HepG2 (cell line): Measurements from ENCODE around the gene PFDN5. TPM values are rescaled to one million over a fixed set of nuclear protein-coding genes. Genes with fewer than 3 reads are reported as not detected.
A peak's percentile ranks its signal among the peaks of the same experiment; 100 is the strongest.

Experiments
- DDIT3 ChIP-seq: sonication (generic); formaldehyde crosslinking; IDR thresholded peaks from 2 replicates; pipeline ENCODE4 v1.4.0; 2020; ENCODE audit warnings: mild to moderate bottlenecking, missing genetic modification reagents
- ELF1 ChIP-seq: sonication (generic); formaldehyde crosslinking; IDR thresholded peaks from 2 replicates; pipeline ENCODE4 v1.4.0; 2020; ENCODE audit warnings: missing genetic modification reagents
- GATAD1 ChIP-seq: IDR thresholded peaks from 2 replicates; pipeline ENCODE4 v1.6.1; 2016; ENCODE audit warnings: missing genetic modification reagents, missing compliant biosample characterization
- HOXD1 ChIP-seq: sonication (generic); formaldehyde crosslinking; IDR thresholded peaks from 2 replicates; pipeline ENCODE4 v1.5.0; 2020; ENCODE audit warnings: missing genetic modification reagents
- MIXL1 ChIP-seq: IDR thresholded peaks from 2 replicates; pipeline ENCODE4 v1.6.1; 2016
- MXD4 ChIP-seq: IDR thresholded peaks from 2 replicates; pipeline ENCODE4 v1.6.1; 2016; ENCODE audit warnings: mild to moderate bottlenecking, missing biosample characterization, missing genetic modification reagents
- POLR2A ChIP-seq, 2 experiments: IDR thresholded peaks; 2 replicates each; pipeline ENCODE4 v1.6.1; 2011; ENCODE audit warnings: low read depth in 2 of 2, low read length in 2 of 2, mild to moderate bottlenecking in 1 of 2, moderate library complexity in 1 of 2; ENCODE audit not compliant: insufficient read depth in 1 of 2
- TBX2 ChIP-seq: sonication (generic); formaldehyde crosslinking; IDR thresholded peaks from 2 replicates; pipeline ENCODE4 v1.5.0; 2020; ENCODE audit warnings: missing genetic modification reagents, mild to moderate bottlenecking, borderline replicate concordance
- UBTF ChIP-seq: sonication (generic); formaldehyde crosslinking; IDR thresholded peaks from 2 replicates; pipeline ENCODE4 v1.4.0; 2020; ENCODE audit warnings: mild to moderate bottlenecking, missing genetic modification reagents
- YEATS2 ChIP-seq: sonication (generic); formaldehyde crosslinking; IDR thresholded peaks from 2 replicates; pipeline ENCODE4 v1.4.0; 2020; ENCODE audit warnings: missing genetic modification reagents, borderline replicate concordance
- ZBTB21 ChIP-seq: sonication (generic); formaldehyde crosslinking; IDR thresholded peaks from 2 replicates; pipeline ENCODE4 v1.4.0; 2020; ENCODE audit warnings: missing genetic modification reagents
- ZNF160 ChIP-seq: sonication (generic); formaldehyde crosslinking; IDR thresholded peaks from 2 replicates; pipeline ENCODE4 v1.8.0; 2022; ENCODE audit warnings: mild to moderate bottlenecking, inconsistent platforms, missing genetic modification reagents
- ZNF430 ChIP-seq: sonication (generic); formaldehyde crosslinking; IDR thresholded peaks from 2 replicates; pipeline ENCODE4 v1.9.0; 2021; ENCODE audit warnings: mild to moderate bottlenecking, missing genetic modification reagents
- polyA plus RNA-seq, 8 experiments: library from polyadenylated mRNA; depleted of rRNA in 3 of 8; stranded (reverse) in 7 of 8; unstranded in 1 of 8; fragments of >200 nt; fragmentation: Illumina TruSeq in 4 of 8; extraction: Trizol in 4 of 8; gene quantifications; 2 replicates each; pipeline versions ENCODE4 v1.2.1 to v1.2.3, GENCODE V29; 2011 to 2016; ENCODE audit warnings: low read depth in 4 of 8, missing spikeins in 1 of 8, mixed read lengths in 1 of 8; ENCODE audit not compliant: insufficient read depth in 1 of 8
- total RNA-seq, 5 experiments: library from RNA; depleted of rRNA; stranded (reverse); fragments of >200 nt; fragmentation: Illumina TruSeq; extraction: Trizol; gene quantifications; 2 replicates each; pipeline ENCODE4 v1.2.3, GENCODE V29; 2016; ENCODE audit warnings: low read depth in 1 of 5
- TF ChIP-seq, protein P1 (sequence below): sonication (generic); formaldehyde crosslinking; IDR thresholded peaks from 2 replicates; pipeline ENCODE4 v1.5.1; 2020; ENCODE audit warnings: mild to moderate bottlenecking, missing genetic modification reagents, moderate library complexity
- TF ChIP-seq, protein P2 (sequence below): sonication (generic); formaldehyde crosslinking; IDR thresholded peaks from 2 replicates; pipeline ENCODE4 v1.4.0; 2020; ENCODE audit warnings: missing genetic modification reagents, mild to moderate bottlenecking, borderline replicate concordance
- TF ChIP-seq, protein P3 (sequence below): sonication (generic); formaldehyde crosslinking; IDR thresholded peaks from 2 replicates; pipeline ENCODE4 v1.5.0; 2020; ENCODE audit warnings: mild to moderate bottlenecking, missing genetic modification reagents, moderate library complexity

PFDN5 gene
- total and polyA plus RNA-seq, 2 of the 13 experiments (the other 11 are each of a cell fraction or from before 2014, with no cell fraction given) = 449 to 462 TPM

DNA sequence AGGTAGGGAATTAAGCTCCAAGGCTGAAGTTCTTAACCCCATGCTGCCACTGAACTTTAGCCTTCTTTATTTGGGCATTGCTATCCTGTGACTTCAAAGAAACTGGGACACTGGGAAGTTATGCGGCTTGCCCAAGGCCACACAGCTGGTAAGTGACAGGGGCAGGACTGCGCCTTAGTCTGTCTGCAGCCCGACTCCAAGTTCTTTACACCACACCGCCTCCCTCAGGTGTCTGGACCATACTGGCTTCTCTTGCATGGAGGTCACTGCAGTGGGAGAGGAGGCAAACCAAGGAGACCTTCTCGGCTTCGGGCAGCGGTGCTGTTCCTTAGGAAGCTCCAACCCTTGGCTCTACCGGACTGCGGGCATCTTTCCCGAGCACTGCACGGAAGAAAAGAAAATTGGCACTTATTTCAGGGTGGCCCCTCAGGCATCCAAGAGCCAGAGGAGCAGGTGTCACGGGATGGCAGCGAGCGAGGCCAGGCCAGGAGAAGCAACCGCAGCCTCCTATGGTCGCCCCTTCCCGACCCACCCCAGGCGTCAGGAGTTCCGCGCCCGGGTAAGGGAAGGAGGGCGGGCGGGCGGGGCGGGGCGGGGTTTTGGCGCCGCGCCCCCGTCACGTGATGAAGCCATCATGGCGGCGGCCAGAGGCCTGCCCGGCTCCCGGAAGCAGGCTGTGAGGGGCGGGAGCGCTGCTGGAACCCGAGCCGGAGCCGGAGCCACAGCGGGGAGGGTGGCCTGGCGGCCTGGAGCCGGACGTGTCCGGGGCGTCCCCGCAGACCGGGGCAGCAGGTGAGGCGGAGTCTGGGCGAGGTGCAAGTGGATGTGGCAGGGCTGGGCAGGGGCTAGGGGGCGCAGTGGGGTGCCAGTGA is 43.6 kb upstream of the PFDN5 start (continued):
- no peak for TF ChIP-seq DDIT3 (CRISPR knock-in tag)
- TF ChIP-seq HOXD1 = peak; percentile 21; the same call in 1 of the 2 replicates
- peak; percentile 88 for TF ChIP-seq ELF1 (CRISPR knock-in tag)
- TF ChIP-seq POLR2A (IDR thresholded peaks at IDR 0.05; ENCODE audit: insufficient read depth in 1 of 2, low read depth in 2 of 2, low read length in 2 of 2) = peak; percentile 70 to 75
- 0 out of 2 replicates have a peak, but pooled peaks have one; percentile 10 for TF ChIP-seq MIXL1 (CRISPR knock-in tag)
- TF ChIP-seq, protein P1, sequence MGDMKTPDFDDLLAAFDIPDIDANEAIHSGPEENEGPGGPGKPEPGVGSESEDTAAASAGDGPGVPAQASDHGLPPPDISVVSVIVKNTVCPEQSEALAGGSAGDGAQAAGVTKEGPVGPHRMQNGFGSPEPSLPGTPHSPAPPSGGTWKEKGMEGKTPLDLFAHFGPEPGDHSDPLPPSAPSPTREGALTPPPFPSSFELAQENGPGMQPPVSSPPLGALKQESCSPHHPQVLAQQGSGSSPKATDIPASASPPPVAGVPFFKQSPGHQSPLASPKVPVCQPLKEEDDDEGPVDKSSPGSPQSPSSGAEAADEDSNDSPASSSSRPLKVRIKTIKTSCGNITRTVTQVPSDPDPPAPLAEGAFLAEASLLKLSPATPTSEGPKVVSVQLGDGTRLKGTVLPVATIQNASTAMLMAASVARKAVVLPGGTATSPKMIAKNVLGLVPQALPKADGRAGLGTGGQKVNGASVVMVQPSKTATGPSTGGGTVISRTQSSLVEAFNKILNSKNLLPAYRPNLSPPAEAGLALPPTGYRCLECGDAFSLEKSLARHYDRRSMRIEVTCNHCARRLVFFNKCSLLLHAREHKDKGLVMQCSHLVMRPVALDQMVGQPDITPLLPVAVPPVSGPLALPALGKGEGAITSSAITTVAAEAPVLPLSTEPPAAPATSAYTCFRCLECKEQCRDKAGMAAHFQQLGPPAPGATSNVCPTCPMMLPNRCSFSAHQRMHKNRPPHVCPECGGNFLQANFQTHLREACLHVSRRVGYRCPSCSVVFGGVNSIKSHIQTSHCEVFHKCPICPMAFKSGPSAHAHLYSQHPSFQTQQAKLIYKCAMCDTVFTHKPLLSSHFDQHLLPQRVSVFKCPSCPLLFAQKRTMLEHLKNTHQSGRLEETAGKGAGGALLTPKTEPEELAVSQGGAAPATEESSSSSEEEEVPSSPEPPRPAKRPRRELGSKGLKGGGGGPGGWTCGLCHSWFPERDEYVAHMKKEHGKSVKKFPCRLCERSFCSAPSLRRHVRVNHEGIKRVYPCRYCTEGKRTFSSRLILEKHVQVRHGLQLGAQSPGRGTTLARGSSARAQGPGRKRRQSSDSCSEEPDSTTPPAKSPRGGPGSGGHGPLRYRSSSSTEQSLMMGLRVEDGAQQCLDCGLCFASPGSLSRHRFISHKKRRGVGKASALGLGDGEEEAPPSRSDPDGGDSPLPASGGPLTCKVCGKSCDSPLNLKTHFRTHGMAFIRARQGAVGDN (CRISPR knock-in tag) = peak; percentile 83
- peak; percentile 89 for TF ChIP-seq GATAD1 (CRISPR knock-in tag)
- peak; percentile 25; the same call in 1 of the 2 replicates for TF ChIP-seq ZNF160 (CRISPR knock-in tag)
- TF ChIP-seq, protein P2, sequence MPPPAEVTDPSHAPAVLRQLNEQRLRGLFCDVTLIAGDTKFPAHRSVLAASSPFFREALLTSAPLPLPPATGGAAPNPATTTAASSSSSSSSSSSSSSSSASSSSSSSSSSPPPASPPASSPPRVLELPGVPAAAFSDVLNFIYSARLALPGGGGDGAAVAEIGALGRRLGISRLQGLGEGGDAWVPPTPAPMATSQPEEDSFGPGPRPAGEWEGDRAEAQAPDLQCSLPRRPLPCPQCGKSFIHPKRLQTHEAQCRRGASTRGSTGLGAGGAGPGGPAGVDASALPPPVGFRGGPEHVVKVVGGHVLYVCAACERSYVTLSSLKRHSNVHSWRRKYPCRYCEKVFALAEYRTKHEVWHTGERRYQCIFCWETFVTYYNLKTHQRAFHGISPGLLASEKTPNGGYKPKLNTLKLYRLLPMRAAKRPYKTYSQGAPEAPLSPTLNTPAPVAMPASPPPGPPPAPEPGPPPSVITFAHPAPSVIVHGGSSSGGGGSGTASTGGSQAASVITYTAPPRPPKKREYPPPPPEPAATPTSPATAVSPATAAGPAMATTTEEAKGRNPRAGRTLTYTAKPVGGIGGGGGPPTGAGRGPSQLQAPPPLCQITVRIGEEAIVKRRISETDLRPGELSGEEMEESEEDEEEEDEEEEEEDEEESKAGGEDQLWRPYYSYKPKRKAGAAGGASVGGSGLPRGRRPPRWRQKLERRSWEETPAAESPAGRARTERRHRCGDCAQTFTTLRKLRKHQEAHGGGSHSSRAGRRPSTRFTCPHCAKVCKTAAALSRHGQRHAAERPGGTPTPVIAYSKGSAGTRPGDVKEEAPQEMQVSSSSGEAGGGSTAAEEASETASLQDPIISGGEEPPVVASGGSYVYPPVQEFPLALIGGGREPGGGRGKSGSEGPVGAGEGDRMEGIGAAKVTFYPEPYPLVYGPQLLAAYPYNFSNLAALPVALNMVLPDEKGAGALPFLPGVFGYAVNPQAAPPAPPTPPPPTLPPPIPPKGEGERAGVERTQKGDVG (CRISPR knock-in tag) = 0 out of 2 replicates have a peak, but pooled peaks have one; percentile 49
- TF ChIP-seq ZBTB21 = no peak
- peak; percentile 84 for TF ChIP-seq UBTF (CRISPR knock-in tag)
- TF ChIP-seq ZNF430 = peak; percentile 95; the same call in 1 of the 2 replicates
- 0 out of 2 replicates have a peak, but pooled peaks have one; percentile 8 for TF ChIP-seq TBX2 (CRISPR knock-in tag)
- no peak; the same call in 1 of the 2 replicates for TF ChIP-seq MXD4 (CRISPR knock-in tag)
- TF ChIP-seq, protein P3, sequence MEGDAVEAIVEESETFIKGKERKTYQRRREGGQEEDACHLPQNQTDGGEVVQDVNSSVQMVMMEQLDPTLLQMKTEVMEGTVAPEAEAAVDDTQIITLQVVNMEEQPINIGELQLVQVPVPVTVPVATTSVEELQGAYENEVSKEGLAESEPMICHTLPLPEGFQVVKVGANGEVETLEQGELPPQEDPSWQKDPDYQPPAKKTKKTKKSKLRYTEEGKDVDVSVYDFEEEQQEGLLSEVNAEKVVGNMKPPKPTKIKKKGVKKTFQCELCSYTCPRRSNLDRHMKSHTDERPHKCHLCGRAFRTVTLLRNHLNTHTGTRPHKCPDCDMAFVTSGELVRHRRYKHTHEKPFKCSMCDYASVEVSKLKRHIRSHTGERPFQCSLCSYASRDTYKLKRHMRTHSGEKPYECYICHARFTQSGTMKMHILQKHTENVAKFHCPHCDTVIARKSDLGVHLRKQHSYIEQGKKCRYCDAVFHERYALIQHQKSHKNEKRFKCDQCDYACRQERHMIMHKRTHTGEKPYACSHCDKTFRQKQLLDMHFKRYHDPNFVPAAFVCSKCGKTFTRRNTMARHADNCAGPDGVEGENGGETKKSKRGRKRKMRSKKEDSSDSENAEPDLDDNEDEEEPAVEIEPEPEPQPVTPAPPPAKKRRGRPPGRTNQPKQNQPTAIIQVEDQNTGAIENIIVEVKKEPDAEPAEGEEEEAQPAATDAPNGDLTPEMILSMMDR (CRISPR knock-in tag) = peak; percentile 75
- TF ChIP-seq YEATS2 (CRISPR knock-in tag) = no peak; the same call in 1 of the 2 replicates
